Mesenchymal stem cell (in vitro differentiated cells and primary cell): ENCODE results near the gene HAL.
"Not testable (repeated sequence)": the region's sequence is repeated elsewhere in the genome, so short reads cannot be mapped to it uniquely, and the experiment has no call there.

ENCODE experiments used
- DNase-seq: peaks from one replicate; pipeline ENCODE4 v3.0.0-alpha.2; 2013
- H2AFZ ChIP-seq: one replicate; pipeline ENCODE4 v1.6.1; 2013; ENCODE audit warnings: low read depth, mild to moderate bottlenecking, control low read depth, inconsistent platforms, low read length, moderate library complexity
- H2AK5ac ChIP-seq: 2 replicates; pipeline ENCODE4 v1.6.1; 2013; ENCODE audit warnings: low read length, moderate library complexity, mild to moderate bottlenecking, inconsistent platforms; ENCODE audit not compliant: severe bottlenecking
- H2BK120ac ChIP-seq: one replicate; pipeline ENCODE4 v1.6.1; 2013; ENCODE audit warnings: low read depth, mild to moderate bottlenecking, inconsistent platforms, low read length, moderate library complexity
- H2BK12ac ChIP-seq, 2 experiments: one replicate each; pipeline ENCODE4 v1.6.1; 2013; ENCODE audit warnings: inconsistent platforms in 2 of 2, low read length in 2 of 2, mild to moderate bottlenecking in 2 of 2, moderate library complexity in 2 of 2, control low read depth in 1 of 2
- H2BK15ac ChIP-seq: one replicate; pipeline ENCODE4 v1.6.1; 2013; ENCODE audit warnings: mild to moderate bottlenecking, low read depth, inconsistent platforms; ENCODE audit not compliant: poor library complexity, severe bottlenecking
- H2BK5ac ChIP-seq: 2 replicates; pipeline ENCODE4 v1.6.1; 2013; ENCODE audit warnings: low read depth, mild to moderate bottlenecking, low read length, control low read depth, inconsistent platforms; ENCODE audit not compliant: poor library complexity, severe bottlenecking
- H3K14ac ChIP-seq, 2 experiments: one replicate each; pipeline ENCODE4 v1.6.1; 2013; ENCODE audit warnings: inconsistent platforms in 2 of 2, low read length in 2 of 2, control low read depth in 1 of 2, mild to moderate bottlenecking in 1 of 2, moderate library complexity in 1 of 2
- H3K18ac ChIP-seq, 2 experiments: one replicate each; pipeline ENCODE4 v1.6.1; 2013; ENCODE audit warnings: inconsistent platforms in 2 of 2, low read length in 2 of 2, control low read depth in 1 of 2, low read depth in 1 of 2, mild to moderate bottlenecking in 1 of 2
- H3K23ac ChIP-seq, 2 experiments: one replicate each; pipeline ENCODE4 v1.6.1; 2013; ENCODE audit warnings: inconsistent platforms in 2 of 2, low read length in 2 of 2, mild to moderate bottlenecking in 2 of 2, moderate library complexity in 2 of 2, control low read depth in 1 of 2
- H3K27ac ChIP-seq: 2 replicates; pipeline ENCODE4 v1.5.1; 2013; ENCODE audit warnings: mild to moderate bottlenecking, moderate library complexity, low read length, control low read depth, inconsistent platforms; ENCODE audit not compliant: poor library complexity, severe bottlenecking
- H3K27me3 ChIP-seq, 2 experiments: 2 replicates each; pipeline versions ENCODE4 v1.6.1 to v1.7.0; 2013; ENCODE audit warnings: low read length in 2 of 2, mild to moderate bottlenecking in 2 of 2, moderate library complexity in 2 of 2, control low read depth in 1 of 2, inconsistent platforms in 1 of 2; ENCODE audit not compliant: control insufficient read depth in 1 of 2, insufficient read depth in 1 of 2
- H3K36me3 ChIP-seq, 2 experiments: 2 replicates each; pipeline versions ENCODE4 v1.6.1 to v1.7.0; 2013; ENCODE audit warnings: low read length in 2 of 2, control low read depth in 1 of 2, inconsistent platforms in 1 of 2, low read depth in 1 of 2, mild to moderate bottlenecking in 1 of 2; ENCODE audit not compliant: insufficient read depth in 2 of 2, control insufficient read depth in 1 of 2
- H3K4ac ChIP-seq, 2 experiments: one replicate each; pipeline ENCODE4 v1.6.1; 2013; ENCODE audit warnings: inconsistent platforms in 2 of 2, low read length in 2 of 2, mild to moderate bottlenecking in 2 of 2, moderate library complexity in 2 of 2, control low read depth in 1 of 2, low read depth in 1 of 2
- H3K4me1 ChIP-seq: 2 replicates; pipeline ENCODE4 v1.6.1; 2013; ENCODE audit warnings: low read depth, low read length, control low read depth; ENCODE audit not compliant: control insufficient read depth, insufficient read depth
- H3K4me2 ChIP-seq: 2 replicates; pipeline ENCODE4 v1.6.1; 2013; ENCODE audit warnings: low read length, mild to moderate bottlenecking, inconsistent platforms; ENCODE audit not compliant: poor library complexity, severe bottlenecking
- H3K4me3 ChIP-seq, 2 experiments: 2 replicates each; pipeline versions ENCODE4 v1.5.1 to v1.7.0; 2013; ENCODE audit warnings: low read length in 2 of 2, mild to moderate bottlenecking in 2 of 2, control low read depth in 1 of 2, low read depth in 1 of 2; ENCODE audit not compliant: insufficient read depth in 1 of 2
- H3K79me1 ChIP-seq: replicated peaks from 2 replicates; pipeline ENCODE4 v1.6.1; 2013; ENCODE audit warnings: mild to moderate bottlenecking, control low read depth, low read length, inconsistent platforms; ENCODE audit not compliant: poor library complexity, severe bottlenecking
- H3K9ac ChIP-seq: 2 replicates; pipeline ENCODE4 v1.7.0; 2013; ENCODE audit warnings: mild to moderate bottlenecking, low read length, moderate library complexity
- H3K9me3 ChIP-seq: 2 replicates; pipeline ENCODE4 v1.7.0; 2013; ENCODE audit warnings: mild to moderate bottlenecking, low read length; ENCODE audit not compliant: control insufficient read depth
- H4K8ac ChIP-seq: one replicate; pipeline ENCODE4 v1.6.1; 2013; ENCODE audit warnings: inconsistent platforms, mild to moderate bottlenecking, low read length, moderate library complexity
- H4K91ac ChIP-seq: one replicate; pipeline ENCODE4 v1.6.1; 2013; ENCODE audit warnings: mild to moderate bottlenecking, low read length, inconsistent platforms
- WGBS: methylation state at CpG from one replicate; pipeline ENCODE4 v1.1.7; 2013; ENCODE audit warnings: mixed read lengths; 5-methylcytosine and 5-hydroxymethylcytosine counted together

HAL gene

GRCh38 chr12:95969116-95969515, 27.0 kb downstream of the HAL start:
- not testable (repeated sequence) for H3K79me1 ChIP-seq, H2BK5ac ChIP-seq, H3K4ac ChIP-seq, H3K9ac ChIP-seq, H3K23ac ChIP-seq, H4K8ac ChIP-seq, H3K9me3 ChIP-seq, H2AK5ac ChIP-seq, H2BK12ac ChIP-seq, H3K18ac ChIP-seq, H3K4me1 ChIP-seq, H3K14ac ChIP-seq, H2BK15ac ChIP-seq, H2AFZ ChIP-seq, H3K27me3 ChIP-seq, H3K27ac ChIP-seq, DNase-seq, H2BK120ac ChIP-seq, H3K36me3 ChIP-seq, H4K91ac ChIP-seq, H3K4me2 ChIP-seq, H3K4me3 ChIP-seq
- 97% methylated on average over 8 of the region's 28 CpGs for WGBS

- DNase-seq: no peak
- H3K14ac ChIP-seq: no peak overlapping the region
- H3K23ac ChIP-seq: no peak overlapping the region
- H2AFZ ChIP-seq: no peak overlapping the region
- H2BK5ac ChIP-seq: no peak overlapping the region
- peaks cover 0 to under 1% of the 10 kb centered on the region in 2 experiments for H3K27me3 ChIP-seq
- no peaks in the 10 kb centered on the region for H3K4me1 ChIP-seq
- H3K79me1 ChIP-seq: no peaks in the 10 kb centered on the region
- H3K9ac ChIP-seq: no peak overlapping the region
- H3K18ac ChIP-seq: no peak overlapping the region
- no peak overlapping the region for H3K27ac ChIP-seq
- H2BK15ac ChIP-seq: no peak overlapping the region
- no peak overlapping the region for H2BK120ac ChIP-seq
- no peak overlapping the region for H3K4me2 ChIP-seq
- WGBS: no CpG with 5 or more reads among the region's 2 CpGs
- H3K4ac ChIP-seq: no peak overlapping the region
- H3K36me3 ChIP-seq: no peaks in the 10 kb centered on the region
- H3K4me3 ChIP-seq: no peak overlapping the region
- H4K91ac ChIP-seq: no peak overlapping the region
- H4K8ac ChIP-seq: no peak overlapping the region
- no peak overlapping the region for H2AK5ac ChIP-seq
- H3K9me3 ChIP-seq: no peaks in the 10 kb centered on the region
- H2BK12ac ChIP-seq: no peak overlapping the region
Observed at GRCh38 chr12:95967301-95967700, 28.8 kb downstream of the HAL start.

DNA sequence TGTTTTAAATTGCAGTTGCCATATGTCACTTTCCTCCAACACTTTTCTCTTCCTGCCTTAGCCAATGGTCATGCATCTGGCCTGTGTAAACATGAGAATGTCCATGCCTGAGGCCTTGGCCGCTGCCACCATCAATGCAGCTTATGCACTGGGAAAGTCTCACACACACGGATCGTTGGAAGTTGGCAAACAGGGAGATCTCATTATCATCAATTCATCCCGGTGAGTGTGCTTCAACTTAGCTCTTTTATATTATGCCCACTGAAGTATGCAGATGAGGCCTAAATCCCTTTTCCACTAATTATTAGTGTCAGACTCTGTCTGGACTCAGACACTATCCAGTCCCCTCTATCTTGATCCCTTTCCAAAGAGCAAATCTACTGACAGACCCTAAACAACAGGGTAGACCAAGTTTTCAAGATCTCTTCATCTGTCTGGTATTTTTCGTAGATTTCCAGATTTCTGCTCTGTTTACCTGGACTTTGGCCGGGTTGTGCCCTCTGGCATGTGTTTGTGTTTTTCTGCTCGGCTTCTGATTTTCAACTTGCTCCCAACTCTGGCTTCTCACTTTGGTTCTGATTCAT, 29.8 kb downstream of the HAL start:
- no peak overlapping the region for H3K9ac ChIP-seq
- H3K9me3 ChIP-seq: no peaks in the 10 kb centered on the region
- no peak overlapping the region for H4K8ac ChIP-seq
- H3K4me3 ChIP-seq: no peak overlapping the region
- H2BK12ac ChIP-seq: no peak overlapping the region
- no peak overlapping the region for H2AK5ac ChIP-seq
- H2BK15ac ChIP-seq: no peak overlapping the region
- no peak overlapping the region for H3K4me2 ChIP-seq
- no peak overlapping the region for H3K18ac ChIP-seq
- H3K27me3 ChIP-seq: peaks cover 0 to 3% of the 10 kb centered on the region in 2 experiments
- H2AFZ ChIP-seq: no peak overlapping the region
- no peak overlapping the region for H3K27ac ChIP-seq
- 89% methylated on average over 7 of the region's 7 CpGs for WGBS
- H3K36me3 ChIP-seq: no peaks in the 10 kb centered on the region
- no peak overlapping the region for H4K91ac ChIP-seq
- no peak overlapping the region for H3K14ac ChIP-seq
- H2BK5ac ChIP-seq: no peak overlapping the region
- no peaks in the 10 kb centered on the region for H3K79me1 ChIP-seq
- DNase-seq: no peak
- H3K4me1 ChIP-seq: no peaks in the 10 kb centered on the region
- H2BK120ac ChIP-seq: no peak overlapping the region
- no peak overlapping the region for H3K4ac ChIP-seq
- H3K23ac ChIP-seq: no peak overlapping the region

DNA sequence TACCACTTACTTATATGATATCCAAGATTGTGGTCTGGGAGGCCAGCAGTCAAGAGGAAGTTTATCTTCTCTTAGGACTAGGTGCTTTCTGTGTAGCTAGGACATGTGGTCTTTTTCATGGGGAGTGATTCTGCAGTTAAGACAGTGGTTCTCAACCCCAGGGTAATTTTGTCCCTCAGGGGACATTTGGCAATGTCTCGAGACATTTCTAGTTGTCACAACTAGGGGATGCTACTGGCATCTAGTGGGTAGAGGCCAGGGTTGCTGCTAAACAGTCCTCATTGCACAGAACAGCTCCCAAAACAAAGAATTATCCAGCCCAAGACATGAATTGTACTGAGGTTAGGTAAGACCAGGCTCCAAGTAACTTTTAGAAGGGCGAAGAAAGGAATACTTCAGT, 33.0 kb downstream of the HAL start:
- no peak overlapping the region for H2BK15ac ChIP-seq
- no peaks in the 10 kb centered on the region for H3K4me1 ChIP-seq
- H2BK120ac ChIP-seq: no peak overlapping the region
- H3K4me2 ChIP-seq: no peak overlapping the region
- no peak overlapping the region for H2BK5ac ChIP-seq
- no peak overlapping the region for H2AFZ ChIP-seq
- H3K36me3 ChIP-seq: no peaks in the 10 kb centered on the region
- H4K91ac ChIP-seq: no peak overlapping the region
- no peak overlapping the region for H3K14ac ChIP-seq
- DNase-seq: peak; percentile 2
- H3K9ac ChIP-seq: no peak overlapping the region
- no peak overlapping the region for H3K23ac ChIP-seq
- H3K4me3 ChIP-seq: no peak overlapping the region
- H2AK5ac ChIP-seq: no peak overlapping the region
- 40% methylated on average over 1 of the region's 2 CpGs for WGBS
- H4K8ac ChIP-seq: no peak overlapping the region
- H3K9me3 ChIP-seq: no peaks in the 10 kb centered on the region
- no peak overlapping the region for H3K4ac ChIP-seq
- no peak overlapping the region for H3K27ac ChIP-seq
- H3K18ac ChIP-seq: no peak overlapping the region
- peaks cover 0 to 3% of the 10 kb centered on the region in 2 experiments for H3K27me3 ChIP-seq
- no peak overlapping the region for H2BK12ac ChIP-seq
- no peaks in the 10 kb centered on the region for H3K79me1 ChIP-seq
